ENCODE data around the gene MEA1. TPM values are rescaled to one million over a fixed set of nuclear protein-coding genes. Genes with fewer than 3 reads are reported as not detected.
A peak's percentile ranks its signal among the peaks of the same experiment; 100 is the strongest.

MEA1 gene
- total and polyA plus RNA-seq, 3 experiments from 2014 or later: 84.8 to 108 (median 102) TPM

- H3K27ac ChIP-seq (ENCODE audit: low read depth, low read length): no peak overlapping the region
- H3K27me3 ChIP-seq (ENCODE audit: insufficient read depth, low read length, poor library complexity, severe bottlenecking): no peaks in the 10 kb centered on the region
- no peak overlapping the region for H3K4me3 Mint-ChIP-seq
- H3K27ac Mint-ChIP-seq: no peak overlapping the region
- peaks cover 0 to 3% (median 1%) of the 10 kb centered on the region in 3 donors for H3K4me1 Mint-ChIP-seq
- peaks cover 14% of the 10 kb centered on the region for H3K36me3 ChIP-seq (ENCODE audit: insufficient read depth, low read length)
- ChIA-PET CTCF (no interaction called here), POLR2A (no interaction called here)
- no peaks in the 10 kb centered on the region for H3K9me3 Mint-ChIP-seq
- peaks cover 0 to 64% (median 4%) of the 10 kb centered on the region in 3 donors for H3K36me3 Mint-ChIP-seq
- H3K9me3 ChIP-seq (ENCODE audit: low read length): no peaks in the 10 kb centered on the region
- H3K27me3 Mint-ChIP-seq: no peaks in the 10 kb centered on the region
- no peak for DNase-seq
- H3K4me1 ChIP-seq (ENCODE audit: insufficient read depth, low read length): no peaks in the 10 kb centered on the region
- no peak overlapping the region for H3K4me3 ChIP-seq (ENCODE audit: low read length)
Observed at GRCh38 chr6:42968783-42969182, 45.0 kb downstream of the MEA1 start.

- Mint-ChIP-seq H3K27ac (no peak overlapping the region), H3K9me3 (no peaks in the 10 kb centered on the region), H3K4me1 (no peaks in the 10 kb centered on the region), H3K4me3 (no peak overlapping the region), H3K27me3 (no peaks in the 10 kb centered on the region), H3K36me3 (peaks cover 0 to 64% (median 4%) of the 10 kb centered on the region in 3 donors)
- no peaks in the 10 kb centered on the region for H3K27me3 ChIP-seq (ENCODE audit: insufficient read depth, low read length, poor library complexity, severe bottlenecking)
- no peak overlapping the region for H3K4me3 ChIP-seq (ENCODE audit: low read length)
- H3K4me1 ChIP-seq (ENCODE audit: insufficient read depth, low read length): no peaks in the 10 kb centered on the region
- no peak for DNase-seq
- ChIA-PET POLR2A (no interaction called here), CTCF (no interaction called here)
- no peak overlapping the region for H3K27ac ChIP-seq (ENCODE audit: low read depth, low read length)
- H3K9me3 ChIP-seq (ENCODE audit: low read length): no peaks in the 10 kb centered on the region
- H3K36me3 ChIP-seq (ENCODE audit: insufficient read depth, low read length): peaks cover 14% of the 10 kb centered on the region
Observed at GRCh38 chr6:42968126-42968701, 45.5 kb downstream of the MEA1 start.

DNA sequence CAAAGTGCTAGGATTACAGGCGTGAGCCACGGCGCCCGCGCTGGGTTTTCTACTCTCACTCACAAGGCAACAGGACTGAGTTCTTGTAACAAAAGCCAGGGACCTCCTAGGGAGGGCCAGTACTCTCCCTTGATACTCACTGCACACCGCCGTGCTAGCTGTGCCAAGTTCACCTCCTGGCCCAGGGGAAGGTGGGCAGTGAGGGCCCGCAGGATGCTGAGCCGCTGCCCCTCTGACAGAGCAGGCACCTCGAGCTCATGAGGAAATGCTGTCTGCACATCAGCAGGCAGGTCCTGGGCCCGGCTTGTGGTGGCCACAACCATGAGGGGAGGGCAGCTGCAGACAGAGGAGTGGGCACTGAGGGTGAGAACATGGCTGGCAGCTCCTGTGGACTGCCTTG lies 46.5 kb downstream of the MEA1 start:
- no peak for DNase-seq
- no peaks in the 10 kb centered on the region for H3K4me1 ChIP-seq (ENCODE audit: insufficient read depth, low read length)
- Mint-ChIP-seq H3K4me3 (no peak overlapping the region), H3K27me3 (no peaks in the 10 kb centered on the region), H3K27ac (no peak overlapping the region), H3K9me3 (no peaks in the 10 kb centered on the region), H3K4me1 (no peaks in the 10 kb centered on the region), H3K36me3 (peaks cover 0 to 66% (median 4%) of the 10 kb centered on the region in 3 donors)
- H3K9me3 ChIP-seq (ENCODE audit: low read length): no peaks in the 10 kb centered on the region
- ChIA-PET POLR2A (interaction anchor here (0.5 kb wide), 1 partner anchor 34 kb away, joined by 3 read pairs; no protein-coding TSS in a partner anchor), CTCF (no interaction called here)
- H3K36me3 ChIP-seq (ENCODE audit: insufficient read depth, low read length): peaks cover 14% of the 10 kb centered on the region
- H3K27me3 ChIP-seq (ENCODE audit: insufficient read depth, low read length, poor library complexity, severe bottlenecking): no peaks in the 10 kb centered on the region
- H3K27ac ChIP-seq (ENCODE audit: low read depth, low read length): no peak overlapping the region
- H3K4me3 ChIP-seq (ENCODE audit: low read length): no peak overlapping the region

GRCh38 chr6:42966571-42966970 lies 47.2 kb downstream of the MEA1 start:
- Mint-ChIP-seq H3K4me3 (no peak overlapping the region), H3K9me3 (no peaks in the 10 kb centered on the region), H3K27me3 (no peaks in the 10 kb centered on the region), H3K27ac (peak overlapping the region in 2 of 8 donors; percentile 24 to 89), H3K4me1 (peaks cover 0 to 5% (median 0%) of the 10 kb centered on the region in 3 donors), H3K36me3 (peaks cover 0 to 69% (median 2%) of the 10 kb centered on the region in 3 donors)
- Histone ChIP-seq H3K4me3 (ENCODE audit: low read length) (no peak overlapping the region), H3K27ac (ENCODE audit: low read depth, low read length) (no peak overlapping the region), H3K36me3 (ENCODE audit: insufficient read depth, low read length) (peaks cover 14% of the 10 kb centered on the region), H3K4me1 (ENCODE audit: insufficient read depth, low read length) (no peaks in the 10 kb centered on the region), H3K27me3 (ENCODE audit: insufficient read depth, low read length, poor library complexity, severe bottlenecking) (no peaks in the 10 kb centered on the region), H3K9me3 (ENCODE audit: low read length) (no peaks in the 10 kb centered on the region)
- no peak for DNase-seq
- ChIA-PET CTCF (interaction anchor here (0.7 to 1.8 kb wide), 2 partner anchors 12 to 177 kb away, joined by 3 to 6 read pairs; partner anchors contain the start of gene PEX6), POLR2A (no interaction called here)

DNA sequence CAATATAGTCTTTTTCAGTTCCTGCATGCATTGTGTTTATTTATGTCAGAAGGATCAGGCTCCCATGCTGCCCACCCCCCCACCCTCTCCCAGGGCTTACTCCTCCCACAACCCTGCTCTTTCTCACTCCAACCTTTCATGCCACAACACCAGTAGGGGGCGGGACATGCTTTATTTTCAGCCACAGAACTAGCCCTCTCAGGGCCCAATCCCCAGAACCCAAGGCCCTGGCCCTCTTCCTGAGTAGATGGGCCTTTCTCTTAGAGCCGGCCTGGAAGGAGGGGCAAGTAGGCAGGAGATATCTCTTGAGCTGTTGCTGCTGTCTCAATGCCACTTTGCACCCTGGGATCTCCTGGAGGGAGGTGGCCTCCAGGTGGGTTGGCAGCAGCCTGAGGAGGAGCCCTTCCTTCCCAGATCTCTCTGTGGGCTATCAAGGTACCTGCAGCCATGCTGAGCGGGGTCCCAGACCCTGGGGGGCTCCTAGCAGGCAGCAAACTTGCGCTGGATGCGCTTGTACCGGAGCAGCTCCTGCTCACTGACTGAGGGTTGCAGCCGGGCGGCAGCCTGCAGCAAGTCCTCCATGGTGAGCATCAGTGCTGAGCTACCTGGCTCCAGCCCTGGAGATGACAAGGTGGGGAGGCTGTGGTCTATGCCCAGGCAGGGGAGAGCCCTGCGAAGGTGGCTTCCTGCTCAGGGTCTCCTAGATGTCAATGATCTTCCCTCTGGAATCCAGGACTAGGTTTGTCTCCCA lies 49.7 kb downstream of the MEA1 start:
- peaks cover 4 to 19% (median 18%) of the 10 kb centered on the region in 3 donors for H3K4me1 Mint-ChIP-seq
- H3K27ac Mint-ChIP-seq: no peak overlapping the region
- no peak overlapping the region for H3K27ac ChIP-seq (ENCODE audit: low read depth, low read length)
- no peaks in the 10 kb centered on the region for H3K9me3 Mint-ChIP-seq
- H3K4me3 Mint-ChIP-seq: no peak overlapping the region
- H3K27me3 ChIP-seq (ENCODE audit: insufficient read depth, low read length, poor library complexity, severe bottlenecking): no peaks in the 10 kb centered on the region
- peak in 1 of 5 donors; percentile 26 for DNase-seq
- ChIA-PET POLR2A (no interaction called here), CTCF (interaction anchor here (0.7 to 0.8 kb wide), 2 partner anchors 61 to 860 kb away, joined by 3 to 4 read pairs; no protein-coding TSS in a partner anchor)
- no peaks in the 10 kb centered on the region for H3K27me3 Mint-ChIP-seq
- peaks cover 0 to 59% (median 0%) of the 10 kb centered on the region in 3 donors for H3K36me3 Mint-ChIP-seq
- peaks cover 11% of the 10 kb centered on the region for H3K36me3 ChIP-seq (ENCODE audit: insufficient read depth, low read length)
- H3K4me1 ChIP-seq (ENCODE audit: insufficient read depth, low read length): peaks cover 13% of the 10 kb centered on the region
- H3K4me3 ChIP-seq (ENCODE audit: low read length): no peak overlapping the region
- H3K9me3 ChIP-seq (ENCODE audit: low read length): no peaks in the 10 kb centered on the region

- H3K36me3 Mint-ChIP-seq: peaks cover 0 to 52% (median 0%) of the 10 kb centered on the region in 3 donors
- Histone ChIP-seq H3K4me1 (ENCODE audit: insufficient read depth, low read length) (peaks cover 13% of the 10 kb centered on the region), H3K4me3 (ENCODE audit: low read length) (no peak overlapping the region), H3K27ac (ENCODE audit: low read depth, low read length) (no peak overlapping the region), H3K27me3 (ENCODE audit: insufficient read depth, low read length, poor library complexity, severe bottlenecking) (no peaks in the 10 kb centered on the region), H3K36me3 (ENCODE audit: insufficient read depth, low read length) (peaks cover 4% of the 10 kb centered on the region), H3K9me3 (ENCODE audit: low read length) (no peaks in the 10 kb centered on the region)
- H3K9me3 Mint-ChIP-seq: no peaks in the 10 kb centered on the region
- H3K27me3 Mint-ChIP-seq: no peaks in the 10 kb centered on the region
- ChIA-PET POLR2A (no interaction called here), CTCF (interaction anchor here (1.2 kb wide), 1 partner anchor 157 kb away, joined by 3 read pairs; no protein-coding TSS in a partner anchor)
- peaks cover 4 to 19% (median 18%) of the 10 kb centered on the region in 3 donors for H3K4me1 Mint-ChIP-seq
- no peak overlapping the region for H3K4me3 Mint-ChIP-seq
- H3K27ac Mint-ChIP-seq: no peak overlapping the region
- DNase-seq: no peak
Observed at GRCh38 chr6:42963179-42963854, 50.4 kb downstream of the MEA1 start.

DNA sequence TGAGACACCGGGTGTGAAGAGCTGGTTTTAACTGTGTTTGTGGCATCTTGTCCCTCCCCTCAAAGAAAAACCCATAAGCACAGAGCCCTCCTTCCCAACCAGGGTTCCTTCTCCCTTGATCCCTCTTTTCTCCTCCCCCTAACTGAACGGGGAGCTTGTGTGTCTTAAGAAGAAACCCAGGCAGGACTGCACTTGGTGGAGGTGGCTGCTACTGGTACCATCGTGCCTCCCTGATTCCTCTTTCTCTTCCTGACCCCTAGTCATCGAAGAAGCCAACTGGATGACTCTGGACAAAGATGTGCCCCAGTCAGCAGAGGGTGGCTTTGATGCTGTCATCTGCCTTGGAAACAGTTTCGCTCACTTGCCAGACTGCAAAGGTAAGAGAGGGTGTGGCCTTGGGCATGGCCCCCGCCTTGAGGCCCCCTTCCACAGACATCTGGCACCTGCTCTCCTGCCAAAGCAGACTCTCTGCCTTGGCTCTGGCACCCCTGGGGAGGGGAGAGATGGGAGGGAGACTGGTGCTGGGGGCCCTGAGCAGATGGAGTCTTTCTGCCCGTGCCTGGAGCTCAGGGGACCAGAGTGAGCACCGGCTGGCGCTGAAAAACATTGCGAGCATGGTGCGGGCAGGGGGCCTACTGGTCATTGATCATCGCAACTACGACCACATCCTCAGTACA lies 51.1 kb downstream of the MEA1 start:
- Histone ChIP-seq H3K27me3 (ENCODE audit: insufficient read depth, low read length, poor library complexity, severe bottlenecking) (no peaks in the 10 kb centered on the region), H3K4me3 (ENCODE audit: low read length) (no peak overlapping the region), H3K9me3 (ENCODE audit: low read length) (no peaks in the 10 kb centered on the region), H3K4me1 (ENCODE audit: insufficient read depth, low read length) (peaks cover 13% of the 10 kb centered on the region), H3K36me3 (ENCODE audit: insufficient read depth, low read length) (peaks cover 4% of the 10 kb centered on the region), H3K27ac (ENCODE audit: low read depth, low read length) (no peak overlapping the region)
- Mint-ChIP-seq H3K36me3 (peaks cover 0 to 48% (median 0%) of the 10 kb centered on the region in 3 donors), H3K9me3 (no peaks in the 10 kb centered on the region), H3K27ac (no peak overlapping the region), H3K4me3 (peak overlapping the region in 2 of 7 donors; percentile 20 to 48), H3K27me3 (no peaks in the 10 kb centered on the region), H3K4me1 (peaks cover 4 to 19% (median 18%) of the 10 kb centered on the region in 3 donors)
- DNase-seq: no peak
- POLR2A ChIA-PET: no interaction called here
- CTCF ChIA-PET: interaction anchor here (0.8 to 1.2 kb wide), 2 partner anchors 158 to 181 kb away, joined by 3 read pairs; no protein-coding TSS in a partner anchor
